NCI-H748 (cell line): ENCODE measurements around the gene C16orf90.
"Not testable (repeated sequence)": the region's sequence is repeated elsewhere in the genome, so short reads cannot be mapped to it uniquely, and the experiment has no call there.

Experiments
- DNase-seq: peaks from one replicate; lab custom pipeline; 2025; ENCODE audit not compliant: unreplicated experiment; lab: John Stamatoyannopoulos, UW

Gene C16orf90

DNA sequence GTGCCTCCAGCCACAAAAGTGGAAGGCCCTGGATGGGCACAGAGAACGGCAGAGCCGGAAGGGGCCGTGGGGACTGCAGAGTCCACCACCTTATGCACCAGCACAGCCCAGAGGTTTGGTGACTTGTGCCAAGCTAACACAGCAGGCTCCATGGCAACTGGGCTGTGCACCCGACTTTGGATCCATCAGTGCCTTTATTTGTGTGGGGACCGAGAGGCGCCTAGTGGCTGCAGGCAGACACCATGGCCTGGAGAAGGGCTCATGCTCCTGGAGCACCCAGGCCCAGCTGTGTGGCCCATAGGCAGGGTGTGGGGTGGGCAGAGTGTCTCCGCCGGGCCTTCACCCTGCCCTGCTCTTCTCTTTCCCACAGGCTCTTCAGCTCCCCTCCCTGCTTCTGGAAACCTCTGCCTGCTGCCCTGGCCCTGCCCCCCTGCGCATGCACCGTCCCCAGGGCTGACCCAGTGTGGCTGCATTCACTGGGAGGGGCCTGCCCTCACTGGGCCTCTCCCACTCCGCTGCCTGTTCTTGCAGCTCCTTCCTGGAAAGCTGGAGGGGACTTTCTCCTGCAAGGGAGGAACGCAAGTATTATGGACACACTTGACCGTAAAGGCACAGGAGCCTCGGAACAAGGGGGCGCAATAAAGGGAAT, 10.1 kb downstream of the C16orf90 start:
- DNase-seq, result no peak

DNA sequence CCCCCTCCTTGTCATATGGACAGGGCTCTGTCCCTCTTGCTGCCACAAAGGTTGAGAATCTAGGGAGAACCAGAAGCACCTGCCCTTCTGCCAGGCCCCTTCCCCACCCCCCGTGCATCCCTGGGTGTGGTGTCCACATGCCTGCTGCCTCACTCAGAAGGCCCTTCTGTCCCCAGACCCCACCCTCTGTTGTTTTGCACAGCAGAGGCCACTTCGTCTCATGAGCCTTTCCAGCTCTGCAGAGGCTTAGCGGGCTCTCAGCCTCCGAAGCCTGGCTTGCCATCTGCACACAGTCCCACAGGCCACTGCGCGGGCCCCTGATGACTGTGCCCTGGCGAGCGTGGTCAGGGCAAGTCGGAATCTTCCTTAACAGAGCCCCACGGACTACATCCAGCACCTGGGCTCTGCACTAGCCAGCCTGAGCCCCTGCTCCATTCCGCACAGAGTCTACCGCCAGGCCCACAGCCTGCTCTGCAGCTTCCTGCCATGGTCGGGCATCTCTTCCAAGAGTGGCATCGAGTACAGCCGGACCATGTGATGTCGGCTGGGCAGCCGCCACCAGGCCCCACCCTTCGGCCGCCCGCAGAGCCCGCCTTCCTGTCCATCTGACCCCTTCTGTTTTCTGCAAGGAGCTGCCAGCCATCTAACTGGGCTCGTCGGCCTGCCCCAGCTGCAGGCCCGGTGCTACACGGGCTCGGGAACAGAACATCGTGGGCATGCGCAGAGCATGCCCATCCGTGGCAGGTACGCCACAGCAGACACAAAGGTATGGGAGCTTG, 10.8 kb downstream of the C16orf90 start:
- DNase-seq, result no peak

DNA sequence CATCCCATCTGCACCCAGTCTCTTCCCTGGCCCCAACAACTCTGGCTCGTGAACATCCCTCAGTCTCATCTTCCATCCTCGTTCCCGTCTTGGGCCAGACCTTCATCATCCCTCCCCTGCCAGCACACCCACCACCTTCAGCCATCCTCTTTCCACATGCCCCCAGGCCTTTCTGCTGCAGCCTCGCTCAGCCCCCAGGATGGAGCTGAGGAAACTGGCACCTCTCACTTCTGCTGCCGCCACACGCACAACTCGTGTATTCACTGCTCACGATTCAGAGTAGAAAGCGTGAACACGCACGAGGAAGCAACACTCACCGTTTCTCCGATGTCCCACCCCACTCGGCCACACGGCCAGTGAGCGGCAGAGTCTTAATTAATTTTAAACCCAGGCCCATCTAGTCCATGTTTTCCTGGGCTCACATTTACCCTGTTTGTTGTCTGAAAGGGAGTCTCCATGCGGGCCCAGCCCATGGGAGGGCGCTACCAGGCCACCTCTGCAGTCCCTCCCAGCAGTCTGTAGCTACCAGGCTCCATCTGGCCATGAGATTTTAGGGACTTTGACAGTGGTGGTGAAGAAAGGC, 12.5 kb downstream of the C16orf90 start:
- DNase-seq, result no peak

DNA sequence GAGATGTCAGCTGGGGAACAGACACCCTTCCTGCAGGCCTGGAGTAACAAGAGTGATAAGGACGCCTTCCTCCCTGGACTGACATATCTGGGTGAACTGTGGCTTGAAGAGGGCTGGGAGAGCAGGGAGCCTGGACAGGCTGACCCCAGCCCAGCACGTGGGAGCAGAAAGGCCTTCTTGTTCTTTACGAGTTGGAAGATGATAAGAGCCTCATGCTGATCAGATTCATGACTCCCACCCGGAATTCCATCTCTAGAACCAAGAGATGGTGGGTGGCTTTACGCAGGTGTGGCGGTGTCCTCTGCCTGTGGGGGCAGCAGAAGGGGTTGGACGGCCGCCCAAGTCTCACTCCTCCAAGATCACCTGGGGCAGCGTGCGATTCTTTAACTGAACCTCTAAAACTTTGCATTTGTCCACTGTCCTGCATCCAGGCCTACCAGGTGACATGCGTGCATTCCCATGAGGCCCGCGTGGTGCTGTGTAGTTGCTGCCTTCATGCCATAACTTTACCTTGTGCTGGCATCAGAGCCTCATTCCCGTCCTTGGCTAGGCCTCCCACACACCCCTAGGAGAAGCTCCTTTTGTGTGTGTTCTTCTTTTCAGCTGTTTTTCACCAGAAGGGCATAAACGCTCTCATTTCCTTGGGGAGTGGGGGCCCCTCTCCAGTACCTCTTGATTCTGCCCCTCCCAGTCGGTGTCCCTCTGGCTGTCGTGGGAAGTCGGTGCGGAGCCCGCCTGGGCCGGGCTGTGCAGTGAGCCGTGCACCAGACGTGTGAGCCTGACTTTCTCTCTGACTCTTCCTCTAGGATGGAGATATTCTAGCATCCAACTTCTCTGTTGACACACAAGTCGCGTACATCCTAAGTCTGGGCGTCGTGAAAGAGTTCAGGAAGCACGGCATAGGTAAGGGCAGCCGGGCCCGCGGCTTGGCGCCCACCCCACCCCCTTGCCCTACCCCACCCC, 13.3 kb downstream of the C16orf90 start:
- DNase-seq, result no peak

DNA sequence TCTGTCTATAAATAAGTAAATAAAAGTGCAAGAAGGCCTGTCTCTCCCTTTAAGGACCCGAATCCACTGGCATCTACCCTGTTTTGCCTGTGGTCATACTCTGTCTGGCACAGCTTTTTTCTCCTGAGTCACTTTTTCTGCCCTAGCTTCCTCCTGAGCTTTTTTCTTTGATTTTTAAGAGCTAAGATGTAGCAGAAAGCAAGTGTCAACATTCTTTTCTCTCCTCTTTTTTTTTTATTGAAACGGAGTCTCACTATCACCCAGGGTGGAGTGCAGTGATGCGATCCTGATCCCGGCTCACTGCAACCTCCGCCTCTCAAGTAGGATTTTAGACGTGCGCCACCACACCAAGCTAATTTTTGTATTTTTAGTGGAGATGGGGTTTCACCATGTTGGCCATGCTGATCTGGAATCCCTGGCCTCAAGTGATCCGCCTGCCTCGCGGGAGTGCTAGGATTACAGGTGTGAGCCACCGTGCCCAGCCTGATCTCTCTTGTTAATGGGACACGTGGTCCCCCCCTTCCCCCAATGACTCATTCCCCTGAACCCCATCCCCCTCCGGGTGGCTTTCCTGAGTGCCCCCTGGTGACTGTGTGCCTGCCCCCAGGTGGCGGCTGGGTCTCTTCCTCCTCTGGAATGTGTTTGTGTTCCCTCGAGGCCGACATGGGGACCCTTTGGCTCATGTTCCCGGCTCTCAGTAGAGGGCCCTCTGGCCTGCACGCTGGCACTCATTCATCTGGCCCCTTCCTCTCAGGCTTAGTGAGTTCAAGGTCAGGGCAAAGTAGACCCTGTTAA, 14.2 kb downstream of the C16orf90 start:
- no peak for DNase-seq

DNA sequence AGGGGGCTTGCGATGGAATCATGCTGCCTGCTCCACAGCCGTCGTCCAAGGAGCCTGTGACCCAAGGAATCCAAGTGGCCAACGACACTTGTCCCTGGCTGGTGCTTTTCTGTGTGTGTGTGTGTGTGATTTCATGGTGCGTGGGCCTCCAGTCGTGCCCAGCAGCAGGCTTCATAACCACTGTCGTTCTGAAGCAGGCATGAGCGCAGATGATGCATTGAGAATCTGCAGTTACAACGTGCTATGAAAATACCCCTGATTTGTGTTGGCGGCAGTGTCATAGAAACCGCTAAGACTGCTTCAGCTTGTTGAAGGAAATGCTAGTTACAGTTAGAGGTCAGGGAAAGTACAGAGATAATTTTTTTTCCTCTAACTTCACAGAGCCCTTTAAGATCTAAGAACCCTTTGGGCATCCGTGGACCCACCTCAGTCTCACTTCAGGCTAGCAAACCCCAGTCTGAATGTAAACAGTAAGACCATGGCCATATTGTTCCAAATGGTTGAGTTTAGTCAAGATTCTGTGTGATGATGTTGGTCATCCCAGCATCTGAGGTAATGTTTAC, 15.6 kb downstream of the C16orf90 start:
- DNase-seq, result no peak

DNA sequence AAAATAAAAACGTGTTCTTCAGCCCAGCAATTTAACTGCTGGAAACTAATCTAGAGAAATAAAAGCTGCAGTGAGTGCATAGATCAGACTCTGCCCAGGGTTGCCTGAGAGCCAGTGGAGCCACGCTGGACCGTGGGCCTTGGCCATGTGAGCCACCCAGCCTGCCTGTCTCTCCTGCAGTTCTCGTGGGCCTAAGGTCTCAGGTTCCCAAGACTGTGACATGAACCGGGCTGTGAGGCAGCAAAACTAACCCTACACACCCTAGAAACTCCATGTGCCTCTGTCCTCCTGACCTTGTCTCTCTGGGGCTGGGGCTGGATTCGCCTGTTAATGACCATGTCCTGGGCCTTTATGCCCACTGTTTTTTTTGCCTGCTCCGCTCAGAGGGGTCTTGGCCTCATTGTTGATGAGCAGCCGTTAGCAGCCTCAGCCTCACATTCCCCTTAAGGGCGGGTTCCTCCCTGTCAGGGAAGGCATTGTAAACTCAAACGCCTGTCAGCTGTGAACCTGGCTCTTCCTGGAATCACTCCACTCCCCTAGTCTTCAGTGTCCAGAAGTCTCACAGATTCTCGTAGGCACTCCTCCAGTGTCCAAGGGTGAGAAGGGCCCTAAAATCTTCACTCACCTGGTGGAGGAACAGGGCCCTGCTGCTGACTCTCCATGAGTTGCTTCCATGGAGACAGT, 16.9 kb downstream of the C16orf90 start:
- DNase-seq, result no peak

DNA sequence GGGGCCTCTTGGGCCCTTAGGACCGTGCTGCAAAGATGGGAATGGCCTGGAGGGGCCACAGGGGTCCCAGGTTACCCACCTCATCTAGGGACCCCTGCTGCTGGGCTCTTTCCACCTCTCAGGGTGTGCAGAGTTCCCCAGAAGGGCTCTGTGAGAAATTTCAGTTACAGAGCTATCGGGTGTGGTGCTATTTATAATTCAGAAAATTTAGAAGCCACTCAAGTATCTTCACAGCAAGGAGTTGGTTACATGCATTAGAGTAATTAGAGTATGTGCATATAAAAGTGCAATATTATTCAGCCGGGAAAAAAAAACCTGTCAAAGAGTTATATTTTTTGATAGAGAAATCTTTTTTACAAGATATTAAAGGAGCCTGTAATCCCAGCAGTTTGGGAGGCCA, 18.9 kb downstream of the C16orf90 start:
- no peak for DNase-seq

DNA sequence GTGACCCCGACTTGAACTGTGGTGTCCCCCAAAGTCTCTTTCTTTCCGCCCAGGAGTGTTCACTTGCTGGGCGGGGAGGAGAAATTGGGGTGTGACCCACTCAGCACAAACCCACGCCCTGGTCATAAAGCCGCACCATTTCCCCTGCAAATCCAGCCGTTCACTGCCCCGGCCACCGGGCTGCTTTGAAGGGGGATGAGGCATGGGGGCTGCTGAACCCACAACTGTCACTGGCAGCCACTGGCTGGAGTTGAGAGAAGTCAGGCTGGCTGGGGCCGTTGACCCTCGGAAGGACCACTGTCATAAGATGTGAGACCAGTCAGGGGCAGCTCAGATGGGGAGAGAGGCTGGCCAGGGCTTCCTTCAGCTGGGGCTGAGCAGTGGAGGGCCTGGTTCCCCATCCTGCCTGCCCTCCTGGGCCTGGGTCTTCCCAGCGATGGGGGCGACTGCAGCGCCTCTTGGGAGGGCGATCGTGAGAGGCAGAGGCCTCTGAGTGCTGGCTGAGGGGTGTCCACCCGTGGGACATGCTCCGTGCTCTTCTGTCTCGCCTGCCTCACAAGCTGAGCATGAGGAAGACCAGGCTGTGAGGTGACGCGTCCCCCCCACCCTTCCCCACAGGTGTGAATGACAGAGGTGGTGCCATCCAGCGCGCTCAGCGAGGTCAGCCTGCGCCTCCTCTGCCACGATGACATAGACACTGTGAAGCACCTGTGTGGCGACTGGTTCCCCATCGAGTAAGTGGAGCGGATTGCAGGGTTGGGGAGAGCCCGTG, 19.5 kb downstream of the C16orf90 start:
- no peak for DNase-seq

DNA sequence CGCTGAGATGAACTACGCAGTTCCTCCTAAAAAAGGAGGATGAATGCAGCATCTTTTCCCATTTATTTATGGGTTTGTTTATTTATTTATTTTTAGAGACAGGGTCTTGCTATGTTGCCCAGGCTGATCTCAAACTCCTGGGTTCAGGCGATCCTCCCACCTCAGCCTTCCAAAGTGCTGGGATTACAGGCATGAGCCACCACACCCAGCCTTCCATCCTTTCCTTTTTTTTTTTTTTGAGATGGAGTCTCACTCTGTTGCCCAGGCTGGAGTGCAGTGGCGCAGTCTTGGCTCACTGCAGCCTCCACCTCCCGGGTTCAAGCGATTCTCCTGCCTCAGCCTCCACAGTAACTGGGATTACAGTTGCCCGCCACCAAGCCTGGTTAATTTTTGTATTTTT, 20.4 kb downstream of the C16orf90 start:
- DNase-seq, result not testable (repeated sequence)

DNA sequence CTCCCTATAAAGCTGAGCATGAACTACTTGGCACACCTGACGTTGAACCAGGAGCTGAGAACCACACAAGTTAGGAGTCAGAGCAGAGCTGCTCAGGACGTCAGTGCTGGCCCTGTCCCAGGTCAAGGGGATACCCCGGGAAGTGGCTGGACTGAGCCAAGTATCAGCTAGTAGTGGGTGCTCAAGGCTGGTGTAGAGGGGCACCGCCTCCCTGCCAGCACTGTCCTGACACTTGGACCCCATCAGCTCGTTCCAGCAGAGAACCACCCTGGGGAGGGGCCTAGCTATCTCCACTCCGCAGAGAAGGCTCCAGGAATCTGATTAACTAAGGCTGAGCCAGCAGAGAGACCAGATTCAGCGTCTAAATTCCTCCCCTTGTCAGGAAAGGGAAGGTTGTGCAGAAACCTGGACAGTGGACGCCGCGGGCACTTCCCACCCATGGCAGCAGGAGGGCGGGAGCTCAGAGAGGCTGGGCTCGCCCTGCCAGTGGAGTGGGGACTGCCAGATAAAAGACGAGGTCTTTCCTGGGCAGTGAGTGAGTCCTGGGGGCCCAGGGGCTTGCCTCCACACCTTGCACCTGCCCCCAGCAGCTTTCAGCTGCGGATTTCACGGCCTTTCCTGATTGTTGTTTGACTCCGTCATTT, 21.0 kb downstream of the C16orf90 start:
- no peak for DNase-seq

DNA sequence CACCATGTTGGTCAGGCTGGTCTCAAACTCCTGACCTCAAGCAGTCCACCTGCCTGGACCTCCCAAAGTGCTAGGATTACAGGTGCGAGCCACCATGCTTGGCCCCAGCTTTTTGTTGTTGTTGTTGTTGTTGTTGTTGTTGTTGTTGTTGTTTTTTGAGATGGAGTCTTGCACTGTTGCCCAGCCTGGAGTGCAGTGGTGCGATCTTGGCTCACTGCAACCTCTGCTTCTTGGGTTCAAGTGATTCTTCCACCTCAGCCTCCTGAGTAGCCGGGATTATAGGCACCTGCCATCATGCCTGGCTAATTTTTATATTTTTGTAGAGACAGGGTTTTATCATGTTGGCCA, 21.7 kb downstream of the C16orf90 start:
- not testable (repeated sequence) for DNase-seq

DNA sequence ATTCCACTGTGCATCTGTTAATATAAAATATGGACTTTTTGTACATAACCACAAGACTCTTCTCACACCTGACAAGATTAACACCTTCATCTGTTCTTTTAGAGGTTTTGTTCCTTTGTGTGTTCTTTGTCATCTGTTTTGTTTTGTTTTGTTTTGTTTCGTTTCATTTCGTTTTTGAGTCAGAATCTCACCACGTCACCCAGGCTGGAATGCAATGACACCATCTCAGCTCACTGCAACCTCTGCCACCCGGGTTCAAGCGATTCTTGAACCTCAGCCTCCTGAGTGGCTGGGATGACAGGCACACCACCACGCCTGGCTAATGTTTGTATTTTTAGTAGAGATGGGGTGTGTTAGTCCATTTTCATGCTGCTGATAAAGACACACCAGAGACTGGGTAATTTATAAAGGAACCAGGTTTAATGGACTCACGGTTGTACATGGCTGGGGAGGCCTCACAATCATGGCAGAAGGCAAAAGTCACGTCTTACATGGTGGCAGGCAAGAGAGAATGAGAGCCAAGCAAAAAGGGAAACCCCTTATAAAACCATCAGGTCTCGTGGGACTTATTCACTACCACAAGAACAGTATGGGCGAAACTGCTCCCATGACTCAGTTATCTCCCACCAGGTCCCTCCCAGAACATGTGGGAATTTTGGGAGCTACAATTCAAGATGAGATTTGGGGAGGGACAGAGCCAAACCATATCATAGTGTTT, 22.3 kb downstream of the C16orf90 start:
- no peak for DNase-seq

DNA sequence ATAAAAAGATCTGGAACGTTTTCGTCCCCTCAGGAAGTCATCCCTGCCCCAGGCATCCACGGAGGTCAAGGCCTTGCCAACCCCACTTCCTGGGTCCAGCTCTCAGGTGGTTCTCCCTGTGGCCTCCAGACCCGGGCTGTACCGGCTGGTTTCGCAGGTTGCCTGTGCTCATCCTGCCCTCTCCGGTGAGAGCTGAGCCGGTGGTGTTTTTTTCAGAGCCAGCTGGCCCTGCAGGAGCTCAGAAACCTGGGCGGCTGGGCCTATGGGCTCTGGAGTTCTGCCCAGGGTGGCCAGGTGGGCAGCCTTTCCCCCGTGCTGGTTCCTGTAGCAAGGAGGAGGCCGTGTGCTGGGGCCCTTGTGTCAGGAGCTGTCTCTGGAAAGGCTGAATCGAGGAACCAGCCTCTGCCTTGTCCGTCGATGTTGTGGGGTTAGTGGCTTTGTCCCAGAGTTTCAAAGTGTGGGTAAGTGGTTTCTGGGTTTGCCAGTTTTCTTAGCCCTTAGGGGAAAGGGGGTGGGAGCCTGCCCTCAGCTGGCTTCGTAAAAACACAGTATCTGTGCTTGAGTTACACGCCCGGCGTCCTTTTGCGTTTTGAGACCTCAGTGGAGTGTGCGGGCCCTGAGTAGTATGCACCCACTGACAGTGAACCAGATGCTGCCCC, 23.6 kb downstream of the C16orf90 start:
- no peak for DNase-seq

DNA sequence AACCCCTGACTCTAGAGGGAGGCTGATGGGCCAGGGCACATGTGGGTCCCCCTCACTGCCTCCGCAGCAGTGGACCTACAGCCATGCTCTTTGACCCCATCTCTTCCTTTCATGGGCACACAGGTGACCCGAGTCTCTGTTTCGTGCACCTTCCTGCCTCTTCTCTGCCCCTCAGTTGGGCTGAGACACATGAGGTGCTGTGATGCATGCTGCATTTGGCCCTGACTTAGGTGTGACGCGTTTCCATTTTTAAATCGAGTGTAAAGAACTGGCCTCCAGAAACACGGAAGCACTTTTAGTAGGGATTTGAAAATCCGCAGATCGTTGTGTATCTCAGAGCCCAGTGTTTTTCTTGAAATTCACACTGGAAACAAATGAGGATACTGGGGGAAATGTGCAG, 24.6 kb downstream of the C16orf90 start:
- DNase-seq, result no peak

DNA sequence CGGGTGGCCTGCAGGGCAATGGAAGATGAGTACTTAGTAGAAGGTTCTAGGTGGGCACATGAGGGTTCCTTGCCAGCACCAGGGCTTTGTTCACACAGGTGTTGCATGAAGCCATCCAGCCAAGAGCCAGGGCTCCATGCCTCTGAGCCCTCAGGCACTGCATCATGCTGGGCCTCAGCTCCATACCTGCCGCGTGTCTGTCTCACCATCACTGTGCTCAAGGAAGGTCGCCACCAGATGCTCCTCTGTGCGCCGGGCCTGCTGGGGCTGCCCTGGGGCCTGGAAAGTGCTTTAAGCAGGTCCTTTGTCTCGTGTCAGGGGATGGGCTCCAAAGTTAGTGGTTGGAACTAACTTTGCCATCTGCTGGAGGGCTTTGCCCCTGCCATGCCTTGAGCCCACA, 25.6 kb downstream of the C16orf90 start:
- no peak for DNase-seq

DNA sequence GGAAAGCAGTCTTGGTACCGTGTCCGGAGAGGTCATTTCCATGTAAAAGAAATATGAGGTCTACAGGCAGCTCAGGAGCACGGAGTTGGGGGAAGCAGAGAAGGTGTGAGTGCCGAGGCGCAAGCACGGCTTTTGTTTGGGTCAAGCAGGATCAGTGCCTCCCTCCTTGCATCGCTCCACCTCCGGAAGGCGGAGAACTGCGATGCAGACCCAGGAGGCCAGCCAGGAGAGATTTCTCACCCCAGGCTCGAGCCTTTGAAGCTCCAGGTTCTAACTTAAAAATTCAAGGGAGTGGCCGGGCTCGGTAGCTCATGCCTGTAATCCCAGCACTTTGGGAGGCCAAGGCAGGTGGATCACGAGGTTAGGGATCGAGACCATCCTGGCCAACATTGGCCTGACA, 26.8 kb downstream of the C16orf90 start:
- DNase-seq, result no peak
